CD14-positive monocyte (primary cell): ENCODE measurements around the gene MED12L. TPM values are rescaled to one million over a fixed set of nuclear protein-coding genes. Genes with fewer than 3 reads are reported as not detected.
A peak's percentile ranks its signal among the peaks of the same experiment; 100 is the strongest.

Source experiments
- DNase-seq, 3 donors: peaks; one replicate each; pipeline ENCODE4 v3.0.0-alpha.2; 2011 to 2022
- H2AFZ ChIP-seq: 2 replicates; pipeline ENCODE4 v1.6.0; 2012; ENCODE audit warnings: mild to moderate bottlenecking, low read depth, low read length, inconsistent platforms; ENCODE audit not compliant: insufficient read depth, poor library complexity, severe bottlenecking
- H3K27ac ChIP-seq, 2 donors: 1 replicate in 1 of 2; 2 replicates in 1 of 2; pipeline ENCODE4 v1.5.1; 2012 to 2013; ENCODE audit warnings: low read length in 2 of 2, control low read depth in 1 of 2, inconsistent platforms in 1 of 2, low read depth in 1 of 2, mild to moderate bottlenecking in 1 of 2
- H3K27me3 ChIP-seq, 2 donors: one replicate each; pipeline versions ENCODE4 v1.6.0 to v1.6.1; 2011 to 2013; ENCODE audit warnings: low read length in 2 of 2; ENCODE audit not compliant: control insufficient read depth in 2 of 2, insufficient read depth in 2 of 2
- H3K36me3 ChIP-seq, 2 donors: replicated peaks in 1 of 2; 1 replicate in 1 of 2; 2 replicates in 1 of 2; pipeline versions ENCODE4 v1.5.1 to v1.6.1; 2012 to 2013; ENCODE audit warnings: low read length in 2 of 2, control low read depth in 1 of 2, inconsistent platforms in 1 of 2, mild to moderate bottlenecking in 1 of 2; ENCODE audit not compliant: insufficient read depth in 2 of 2, control insufficient read depth in 1 of 2
- H3K4me1 ChIP-seq, 2 donors: 1 replicate in 1 of 2; 2 replicates in 1 of 2; pipeline versions ENCODE4 v1.5.1 to v1.6.1; 2012 to 2013; ENCODE audit warnings: low read length in 2 of 2, control low read depth in 1 of 2, inconsistent platforms in 1 of 2, mild to moderate bottlenecking in 1 of 2, moderate library complexity in 1 of 2; ENCODE audit not compliant: insufficient read depth in 2 of 2, control insufficient read depth in 1 of 2
- H3K4me2 ChIP-seq: replicated peaks from 2 replicates; pipeline ENCODE3; 2012; ENCODE audit warnings: low read length, moderate library complexity, mild to moderate bottlenecking; ENCODE audit not compliant: poor library complexity, severe bottlenecking; ENCODE audit errors: extremely low read depth
- H3K4me3 ChIP-seq, 3 experiments: fragments of 200-600 bp in 1 of 3; sonication (generic) in 1 of 3; replicated peaks in 1 of 3; 1 replicate in 2 of 3; 2 replicates in 1 of 3; pipeline ENCODE4 v1.5.1; 2011 to 2013; ENCODE audit warnings: low read length in 3 of 3, mild to moderate bottlenecking in 3 of 3, control low read depth in 2 of 3, low read depth in 2 of 3, inconsistent platforms in 1 of 3, moderate library complexity in 1 of 3
- H3K79me2 ChIP-seq: 2 replicates; pipeline ENCODE4 v1.6.0; 2012; ENCODE audit warnings: mild to moderate bottlenecking, control low read depth, inconsistent platforms, low read length, moderate library complexity; ENCODE audit not compliant: insufficient read depth
- H3K9ac ChIP-seq: 2 replicates; pipeline ENCODE4 v1.6.0; 2017; ENCODE audit warnings: low read length, mild to moderate bottlenecking; ENCODE audit not compliant: insufficient read depth, poor library complexity, severe bottlenecking
- H3K9me3 ChIP-seq, 2 donors: replicated peaks in 1 of 2; 1 replicate in 1 of 2; 2 replicates in 1 of 2; pipeline versions ENCODE4 v1.5.1 to v1.6.1; 2012 to 2013; ENCODE audit warnings: low read length in 2 of 2, control low read depth in 1 of 2; ENCODE audit not compliant: control insufficient read depth in 1 of 2, insufficient read depth in 1 of 2
- H4K20me1 ChIP-seq: 2 replicates; pipeline ENCODE4 v1.6.0; 2012; ENCODE audit warnings: mild to moderate bottlenecking, low read length, control low read depth, moderate library complexity; ENCODE audit not compliant: insufficient read depth
- H3K27ac Mint-ChIP-seq, 7 donors: one replicate each; pipeline ENCODE4 v1.8.0; 2020; ENCODE audit warnings: mild to moderate bottlenecking in 7 of 7, mixed read lengths in 7 of 7, moderate library complexity in 6 of 7, inconsistent platforms in 2 of 7
- H3K27me3 Mint-ChIP-seq, 3 donors: one replicate each; pipeline ENCODE4 v1.8.0; 2021 to 2022; ENCODE audit warnings: low read depth in 3 of 3, mild to moderate bottlenecking in 3 of 3, mixed read lengths in 3 of 3, moderate library complexity in 3 of 3, inconsistent platforms in 1 of 3
- H3K36me3 Mint-ChIP-seq, 2 donors: one replicate each; pipeline ENCODE4 v1.8.0; 2020; ENCODE audit warnings: mixed read lengths in 2 of 2, inconsistent platforms in 1 of 2, mild to moderate bottlenecking in 1 of 2
- H3K4me1 Mint-ChIP-seq: one replicate; pipeline ENCODE4 v1.8.0; 2020; ENCODE audit warnings: mild to moderate bottlenecking, mixed read lengths
- H3K4me3 Mint-ChIP-seq, 2 donors: one replicate each; pipeline ENCODE4 v1.8.0; 2020; ENCODE audit warnings: mild to moderate bottlenecking in 2 of 2, mixed read lengths in 2 of 2, moderate library complexity in 1 of 2
- H3K9me3 Mint-ChIP-seq, 7 donors: one replicate each; pipeline ENCODE4 v1.8.0; 2020 to 2022; ENCODE audit warnings: mixed read lengths in 7 of 7, mild to moderate bottlenecking in 6 of 7, moderate library complexity in 6 of 7, inconsistent platforms in 2 of 7
- CTCF ChIP-seq: fragments of 200-600 bp; IDR thresholded peaks from one replicate; pipeline ENCODE4 v1.8.0; 2022; ENCODE audit warnings: antibody characterized with exemption, mild to moderate bottlenecking
- WGBS: methylation state at CpG from one replicate; pipeline ENCODE4 v1.1.5; 2013; ENCODE audit warnings: missing lambda C conversion rate; ENCODE audit not compliant: insufficient coverage; 5-methylcytosine and 5-hydroxymethylcytosine counted together
- intact Hi-C, 2 donors: fragments of 100-400 bp; cut with micrococcal nuclease; formaldehyde crosslinking; loops; one replicate each; pipeline versions ENCODE4 v1.15.0 to v1.15.1; 2023
- polyA plus RNA-seq, 3 donors: library from polyadenylated mRNA; depleted of rRNA in 1 of 3; unstranded in 2 of 3; stranded (reverse) in 1 of 3; fragments of 300-500 nt in 2 of 3; fragments of >200 nt in 1 of 3; fragmentation: Illumina TruSeq in 2 of 3; gene quantifications; 1 replicate in 2 of 3; 2 replicates in 1 of 3; pipeline ENCODE4 v1.2.3, GENCODE V29; 2012 to 2021

Gene MED12L
- polyA plus RNA-seq, 3 donors = 0.12 to 0.29 TPM; not detected in 1

- no peaks in the 10 kb centered on the region for H3K9me3 ChIP-seq
- H3K4me1 ChIP-seq = peaks cover 0 to 8% of the 10 kb centered on the region in 2 donors
- Mint-ChIP-seq H3K9me3 (no peaks in the 10 kb centered on the region), H3K4me1 (peaks cover 5% of the 10 kb centered on the region), H3K27me3 (peaks cover 0 to 2% (median 1%) of the 10 kb centered on the region in 3 donors), H3K4me3 (no peak overlapping the region), H3K36me3 (no peaks in the 10 kb centered on the region), H3K27ac (peak overlapping the region in 4 of 7 donors; percentile 7 to 75 (median 38))
- DNase-seq = no peak
- no peaks in the 10 kb centered on the region for H3K36me3 ChIP-seq
- no peak overlapping the region for H3K27ac ChIP-seq
- H2AFZ ChIP-seq = no peak overlapping the region
- no peak overlapping the region for H3K9ac ChIP-seq
- H3K4me3 ChIP-seq = no peak overlapping the region
- no peaks in the 10 kb centered on the region for H3K27me3 ChIP-seq
- H3K4me2 ChIP-seq = no peak overlapping the region
- H4K20me1 ChIP-seq = no peaks in the 10 kb centered on the region
- TF ChIP-seq CTCF = no peak
- WGBS = 93% methylated on average over 5 of the region's 5 CpGs
- H3K79me2 ChIP-seq = no peaks in the 10 kb centered on the region
- intact Hi-C loops = no loop called here
Measured at GRCh38 chr3:151182349-151183079, 97.0 kb downstream of the MED12L start.

DNA sequence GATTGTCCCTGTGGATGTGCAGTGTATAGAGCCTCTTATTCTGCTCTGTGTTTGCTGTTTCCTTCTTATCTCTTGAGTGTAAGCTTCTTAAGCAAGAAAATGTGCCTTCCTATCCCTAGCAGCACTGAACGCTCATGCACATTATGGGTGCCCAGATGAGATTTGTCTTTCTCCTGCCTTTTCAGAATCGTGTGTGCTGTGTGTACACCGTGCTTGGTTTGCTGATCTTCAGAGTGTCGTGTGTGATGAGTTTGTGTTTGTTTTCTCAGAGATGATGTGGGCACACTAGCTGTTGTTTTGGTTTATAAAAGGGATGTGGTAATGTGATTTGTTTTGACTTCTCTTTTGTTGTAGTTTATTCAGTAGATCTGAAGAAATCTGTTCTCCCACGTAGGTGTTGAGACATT is 97.8 kb downstream of the MED12L start:
- Mint-ChIP-seq H3K9me3 (no peaks in the 10 kb centered on the region), H3K4me3 (no peak overlapping the region), H3K36me3 (no peaks in the 10 kb centered on the region), H3K27me3 (peaks cover 0 to 2% (median 1%) of the 10 kb centered on the region in 3 donors), H3K4me1 (peaks cover 5% of the 10 kb centered on the region), H3K27ac (peak overlapping the region in 1 of 7 donors; percentile 7)
- Histone ChIP-seq H3K9me3 (no peaks in the 10 kb centered on the region), H4K20me1 (no peaks in the 10 kb centered on the region), H3K27me3 (no peaks in the 10 kb centered on the region), H2AFZ (peak overlapping the region; percentile 28), H3K9ac (no peak overlapping the region), H3K4me3 (no peak overlapping the region), H3K27ac (no peak overlapping the region), H3K36me3 (no peaks in the 10 kb centered on the region), H3K4me2 (no peak overlapping the region), H3K4me1 (peaks cover 0 to 8% of the 10 kb centered on the region in 2 donors), H3K79me2 (no peaks in the 10 kb centered on the region)
- 91% methylated on average over 4 of the region's 5 CpGs for WGBS
- TF ChIP-seq CTCF = no peak
- DNase-seq = no peak
- intact Hi-C loops = no loop called here
